Measurements from ENCODE around the gene C2orf69.

- TF ChIP-seq SUZ12 (IDR thresholded peaks at IDR 0.05; ENCODE audit: extremely low read depth, insufficient read depth, insufficient read length): no peak
- TF ChIP-seq YY1 (IDR thresholded peaks at IDR 0.05; ENCODE audit: insufficient read depth, insufficient read length): no peak
These were observed 61.1 kb downstream of the C2orf69 start for GRCh38 chr2:199972088-199972626.
